ENCODE results near the gene BMX.

GRCh38 chrX:15464704-15465103 is 35.9 kb upstream of the BMX start:
- TF ChIP-seq POLR2AphosphoS5 (IDR thresholded peaks at IDR 0.05; ENCODE audit: low read depth, low read length) (no peak), TAF1 (IDR thresholded peaks at IDR 0.05; ENCODE audit: borderline replicate concordance, low read depth, low read length) (no peak)
